ENCODE data around the gene CCDC85C. TPM values are rescaled to one million over a fixed set of nuclear protein-coding genes. Genes with fewer than 3 reads are reported as not detected.

Gene CCDC85C
- polyA plus RNA-seq, 2 donors = 30.1 to 51.0 TPM

- Histone ChIP-seq H3K9me3 (ENCODE audit: control insufficient read depth in 2 of 2, insufficient read depth in 1 of 2, low read depth in 1 of 2, low read length in 1 of 2) (no peaks in the 10 kb centered on the region), H3K36me3 (ENCODE audit: control insufficient read depth in 2 of 2, insufficient read depth in 2 of 2, low read length in 1 of 2) (no peaks in the 10 kb centered on the region), H3K4me3 (ENCODE audit: low read depth in 1 of 2, low read length in 2 of 2) (no peak overlapping the region), H3K27ac (ENCODE audit: low read depth in 2 of 2, low read length in 1 of 2) (no peak overlapping the region), H3K27me3 (ENCODE audit: control insufficient read depth in 1 of 2, insufficient read depth in 2 of 2, low read length in 2 of 2) (no peaks in the 10 kb centered on the region), H3K4me1 (ENCODE audit: control insufficient read depth in 2 of 2, insufficient read depth in 2 of 2, low read length in 1 of 2) (peaks cover 18 to 42% of the 10 kb centered on the region in 2 donors)
- 71 to 78% methylated on average over 9 of the region's 9 CpGs for WGBS, 2 donors
These were observed 9.8 kb downstream of the CCDC85C start for GRCh38 chr14:99593971-99594841.

- Histone ChIP-seq H3K9me3 (ENCODE audit: control insufficient read depth in 2 of 2, insufficient read depth in 1 of 2, low read depth in 1 of 2, low read length in 1 of 2) (no peaks in the 10 kb centered on the region), H3K27me3 (ENCODE audit: control insufficient read depth in 1 of 2, insufficient read depth in 2 of 2, low read length in 2 of 2) (no peaks in the 10 kb centered on the region), H3K4me3 (ENCODE audit: low read depth in 1 of 2, low read length in 2 of 2) (no peak overlapping the region), H3K36me3 (ENCODE audit: control insufficient read depth in 2 of 2, insufficient read depth in 2 of 2, low read length in 1 of 2) (no peaks in the 10 kb centered on the region), H3K27ac (ENCODE audit: low read depth in 2 of 2, low read length in 1 of 2) (peak overlapping the region in 1 of 2 donors; percentile 42), H3K4me1 (ENCODE audit: control insufficient read depth in 2 of 2, insufficient read depth in 2 of 2, low read length in 1 of 2) (peaks cover 18 to 43% of the 10 kb centered on the region in 2 donors)
- WGBS, 2 donors = 81 to 84% methylated on average over 34 to 36 of the region's 36 CpGs
These were observed 10.9 kb downstream of the CCDC85C start for GRCh38 chr14:99592933-99593753.

GRCh38 chr14:99592394-99592793, 11.6 kb downstream of the CCDC85C start:
- Histone ChIP-seq H3K9me3 (ENCODE audit: control insufficient read depth in 2 of 2, insufficient read depth in 1 of 2, low read depth in 1 of 2, low read length in 1 of 2) (no peaks in the 10 kb centered on the region), H3K4me1 (ENCODE audit: control insufficient read depth in 2 of 2, insufficient read depth in 2 of 2, low read length in 1 of 2) (peaks cover 18 to 44% of the 10 kb centered on the region in 2 donors), H3K27me3 (ENCODE audit: control insufficient read depth in 1 of 2, insufficient read depth in 2 of 2, low read length in 2 of 2) (no peaks in the 10 kb centered on the region), H3K4me3 (ENCODE audit: low read depth in 1 of 2, low read length in 2 of 2) (no peak overlapping the region), H3K36me3 (ENCODE audit: control insufficient read depth in 2 of 2, insufficient read depth in 2 of 2, low read length in 1 of 2) (no peaks in the 10 kb centered on the region), H3K27ac (ENCODE audit: low read depth in 2 of 2, low read length in 1 of 2) (peak overlapping the region in 1 of 2 donors; percentile 33)
- 74 to 78% methylated on average over 2 of the region's 2 CpGs for WGBS, 2 donors

- peak overlapping the region in 1 of 2 donors; percentile 24 for H3K27ac ChIP-seq (ENCODE audit: low read depth in 2 of 2, low read length in 1 of 2)
These were observed 13.1 kb downstream of the CCDC85C start for GRCh38 chr14:99590746-99591555.

GRCh38 chr14:99589651-99590530, 14.1 kb downstream of the CCDC85C start:
- Histone ChIP-seq H3K36me3 (ENCODE audit: control insufficient read depth in 2 of 2, insufficient read depth in 2 of 2, low read length in 1 of 2) (no peaks in the 10 kb centered on the region), H3K27me3 (ENCODE audit: control insufficient read depth in 1 of 2, insufficient read depth in 2 of 2, low read length in 2 of 2) (no peaks in the 10 kb centered on the region), H3K4me1 (ENCODE audit: control insufficient read depth in 2 of 2, insufficient read depth in 2 of 2, low read length in 1 of 2) (peaks cover 9 to 33% of the 10 kb centered on the region in 2 donors), H3K4me3 (ENCODE audit: low read depth in 1 of 2, low read length in 2 of 2) (no peak overlapping the region), H3K27ac (ENCODE audit: low read depth in 2 of 2, low read length in 1 of 2) (no peak overlapping the region), H3K9me3 (ENCODE audit: control insufficient read depth in 2 of 2, insufficient read depth in 1 of 2, low read depth in 1 of 2, low read length in 1 of 2) (no peaks in the 10 kb centered on the region)
- WGBS, 2 donors = 76 to 79% methylated on average over 17 of the region's 17 CpGs

More at GRCh38 chr14:99590746-99591555, 13.1 kb downstream of the CCDC85C start:
- Histone ChIP-seq H3K36me3 (ENCODE audit: control insufficient read depth in 2 of 2, insufficient read depth in 2 of 2, low read length in 1 of 2) (no peaks in the 10 kb centered on the region), H3K4me1 (ENCODE audit: control insufficient read depth in 2 of 2, insufficient read depth in 2 of 2, low read length in 1 of 2) (peaks cover 13 to 39% of the 10 kb centered on the region in 2 donors), H3K4me3 (ENCODE audit: low read depth in 1 of 2, low read length in 2 of 2) (no peak overlapping the region), H3K27me3 (ENCODE audit: control insufficient read depth in 1 of 2, insufficient read depth in 2 of 2, low read length in 2 of 2) (no peaks in the 10 kb centered on the region), H3K9me3 (ENCODE audit: control insufficient read depth in 2 of 2, insufficient read depth in 1 of 2, low read depth in 1 of 2, low read length in 1 of 2) (no peaks in the 10 kb centered on the region)
- WGBS, 2 donors = 68 to 70% methylated on average over 28 of the region's 28 CpGs

- H3K36me3 ChIP-seq (ENCODE audit: control insufficient read depth in 2 of 2, insufficient read depth in 2 of 2, low read length in 1 of 2) = no peaks in the 10 kb centered on the region
- H3K4me1 ChIP-seq (ENCODE audit: control insufficient read depth in 2 of 2, insufficient read depth in 2 of 2, low read length in 1 of 2) = peaks cover 9 to 33% of the 10 kb centered on the region in 2 donors
- H3K9me3 ChIP-seq (ENCODE audit: control insufficient read depth in 2 of 2, insufficient read depth in 1 of 2, low read depth in 1 of 2, low read length in 1 of 2) = no peaks in the 10 kb centered on the region
- no peaks in the 10 kb centered on the region for H3K27me3 ChIP-seq (ENCODE audit: control insufficient read depth in 1 of 2, insufficient read depth in 2 of 2, low read length in 2 of 2)
- H3K4me3 ChIP-seq (ENCODE audit: low read depth in 1 of 2, low read length in 2 of 2) = no peak overlapping the region
- 58 to 67% methylated on average over 18 of the region's 18 CpGs for WGBS, 2 donors
- peak overlapping the region in 1 of 2 donors; percentile 38 for H3K27ac ChIP-seq (ENCODE audit: low read depth in 2 of 2, low read length in 1 of 2)
These were observed 15.0 kb downstream of the CCDC85C start for GRCh38 chr14:99589031-99589441.

- Histone ChIP-seq H3K27me3 (ENCODE audit: control insufficient read depth in 1 of 2, insufficient read depth in 2 of 2, low read length in 2 of 2) (no peaks in the 10 kb centered on the region), H3K36me3 (ENCODE audit: control insufficient read depth in 2 of 2, insufficient read depth in 2 of 2, low read length in 1 of 2) (no peaks in the 10 kb centered on the region), H3K4me1 (ENCODE audit: control insufficient read depth in 2 of 2, insufficient read depth in 2 of 2, low read length in 1 of 2) (peaks cover 5 to 33% of the 10 kb centered on the region in 2 donors), H3K27ac (ENCODE audit: low read depth in 2 of 2, low read length in 1 of 2) (peak overlapping the region; percentile 28 to 38), H3K9me3 (ENCODE audit: control insufficient read depth in 2 of 2, insufficient read depth in 1 of 2, low read depth in 1 of 2, low read length in 1 of 2) (no peaks in the 10 kb centered on the region), H3K4me3 (ENCODE audit: low read depth in 1 of 2, low read length in 2 of 2) (no peak overlapping the region)
- WGBS, 2 donors = 86 to 89% methylated on average over 18 of the region's 18 CpGs
These were observed 16.3 kb downstream of the CCDC85C start for GRCh38 chr14:99587460-99588278.

Data from esophagus (tissue), 2 donors.